HG03103 (cell line): ENCODE data around the gene WFS1.

Experiments
- ATAC-seq: cut with Tn5 transposase; IDR thresholded peaks from one replicate; pipeline ENCODE4 v1.9.1; 2021; ENCODE audit warnings: low read depth; ENCODE audit not compliant: unreplicated experiment

WFS1 gene

DNA sequence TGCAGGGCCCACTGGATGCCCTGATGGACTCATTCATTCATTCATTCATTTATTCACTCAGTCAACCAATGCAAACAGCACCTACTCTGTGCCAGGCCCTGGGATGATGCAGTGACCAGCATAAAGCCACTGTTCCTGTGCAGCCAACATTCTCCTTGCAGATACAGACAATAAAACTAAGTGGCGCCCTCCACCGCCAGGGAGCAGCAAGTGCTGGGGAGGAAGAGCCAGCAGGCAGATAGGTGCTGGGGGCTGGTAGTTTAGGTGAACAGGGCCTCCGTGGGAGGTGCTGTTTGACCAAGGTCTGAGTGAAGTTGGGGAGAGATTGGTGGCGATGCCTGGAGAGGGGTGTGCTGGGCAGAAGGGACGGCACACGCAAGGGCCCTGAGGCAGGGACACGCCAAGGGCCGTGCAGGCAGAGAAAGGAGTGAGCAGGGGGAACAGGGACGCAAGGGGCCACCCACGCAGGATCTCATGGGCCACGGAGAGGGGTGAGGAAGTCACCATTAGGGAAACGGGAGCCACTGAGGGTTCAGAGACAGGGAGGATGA, 65.5 kb downstream of the WFS1 start:
- ATAC-seq, result no peak

DNA sequence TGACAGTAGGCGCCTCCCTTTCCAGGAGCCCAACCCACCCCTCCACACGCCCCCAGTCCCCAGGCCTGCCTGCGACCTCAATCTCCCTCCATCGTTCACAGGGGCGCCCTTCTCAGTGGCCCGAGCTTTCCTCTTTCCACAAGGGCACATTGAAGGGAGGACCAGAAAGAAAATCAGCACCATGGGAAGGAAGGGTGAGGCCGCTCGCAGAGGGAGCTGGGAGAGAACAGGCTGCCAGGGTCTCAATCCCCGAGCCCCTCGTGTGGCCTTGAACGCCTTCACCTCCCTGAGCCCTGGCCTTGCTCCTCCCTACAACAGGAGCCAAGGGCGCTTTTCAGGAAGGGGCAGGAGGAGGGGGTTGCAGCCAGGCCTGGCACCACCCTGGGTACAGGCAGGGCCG, 66.5 kb downstream of the WFS1 start:
- no peak for ATAC-seq

DNA sequence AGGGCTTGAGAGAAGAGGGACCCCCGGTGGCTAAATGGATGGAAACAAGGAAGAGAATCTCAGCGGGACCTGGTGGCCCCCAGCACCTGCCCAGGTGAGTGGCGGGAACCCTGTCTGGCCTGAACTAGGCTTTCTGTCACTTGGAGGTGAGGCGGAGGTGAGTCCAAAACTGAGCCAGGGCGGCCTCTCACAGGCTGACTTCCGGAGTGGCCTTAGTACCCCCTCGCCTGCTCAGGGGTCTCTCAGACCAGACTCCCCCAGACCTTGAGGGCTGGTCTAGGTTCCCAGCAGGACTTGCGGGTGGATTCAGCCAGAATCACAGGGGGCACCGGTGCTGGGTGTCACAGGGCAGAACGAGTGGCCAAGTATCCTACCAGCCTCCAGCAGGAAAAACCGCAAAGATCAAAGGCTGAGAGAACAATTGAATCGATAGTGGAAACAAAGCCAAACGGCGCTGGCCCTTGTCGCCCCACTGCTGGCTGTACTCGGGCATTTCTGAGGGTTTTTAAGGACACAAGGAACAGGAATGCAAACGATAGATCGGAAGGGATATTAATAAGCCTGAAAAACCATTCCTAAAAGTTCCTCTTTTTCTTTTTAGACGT, 67.8 kb downstream of the WFS1 start:
- no peak for ATAC-seq

DNA sequence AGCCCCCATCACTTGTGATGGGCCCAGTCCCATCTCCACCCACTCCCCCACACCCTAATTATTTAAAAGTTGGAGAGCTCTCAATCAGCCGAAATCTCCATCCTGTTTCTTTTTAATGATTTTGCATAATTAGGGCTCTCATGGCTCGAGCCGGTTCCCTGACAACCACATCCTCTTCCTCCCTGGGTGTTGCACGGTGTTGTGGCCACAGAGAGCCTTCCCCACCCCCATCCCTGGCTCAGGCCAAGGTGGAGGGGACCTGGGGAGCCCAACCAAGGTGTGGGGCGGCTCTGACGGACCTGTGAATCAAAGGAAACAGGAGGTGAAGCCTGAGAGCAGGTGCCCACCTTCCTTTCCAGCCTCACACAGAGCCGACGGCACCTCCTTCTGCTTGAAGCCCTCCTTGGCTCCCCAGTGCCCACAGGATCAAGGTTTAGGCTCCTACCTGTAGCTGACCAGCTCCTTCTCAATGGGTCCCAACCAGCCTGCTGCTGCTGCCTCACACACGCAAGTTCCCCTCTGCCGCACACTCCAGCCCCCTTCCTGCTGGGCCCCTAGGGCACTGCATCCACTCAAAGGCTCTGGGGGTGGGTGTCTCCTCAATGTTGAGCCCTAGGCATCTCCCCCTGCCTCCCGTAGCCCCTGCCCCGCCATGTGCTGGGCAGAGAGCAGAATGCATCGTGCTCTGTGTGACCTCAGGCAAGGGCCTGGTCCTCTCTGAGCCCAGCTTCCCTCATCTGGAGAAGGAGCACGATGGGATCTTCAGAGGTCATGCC, 68.7 kb downstream of the WFS1 start:
- ATAC-seq, result no peak

DNA sequence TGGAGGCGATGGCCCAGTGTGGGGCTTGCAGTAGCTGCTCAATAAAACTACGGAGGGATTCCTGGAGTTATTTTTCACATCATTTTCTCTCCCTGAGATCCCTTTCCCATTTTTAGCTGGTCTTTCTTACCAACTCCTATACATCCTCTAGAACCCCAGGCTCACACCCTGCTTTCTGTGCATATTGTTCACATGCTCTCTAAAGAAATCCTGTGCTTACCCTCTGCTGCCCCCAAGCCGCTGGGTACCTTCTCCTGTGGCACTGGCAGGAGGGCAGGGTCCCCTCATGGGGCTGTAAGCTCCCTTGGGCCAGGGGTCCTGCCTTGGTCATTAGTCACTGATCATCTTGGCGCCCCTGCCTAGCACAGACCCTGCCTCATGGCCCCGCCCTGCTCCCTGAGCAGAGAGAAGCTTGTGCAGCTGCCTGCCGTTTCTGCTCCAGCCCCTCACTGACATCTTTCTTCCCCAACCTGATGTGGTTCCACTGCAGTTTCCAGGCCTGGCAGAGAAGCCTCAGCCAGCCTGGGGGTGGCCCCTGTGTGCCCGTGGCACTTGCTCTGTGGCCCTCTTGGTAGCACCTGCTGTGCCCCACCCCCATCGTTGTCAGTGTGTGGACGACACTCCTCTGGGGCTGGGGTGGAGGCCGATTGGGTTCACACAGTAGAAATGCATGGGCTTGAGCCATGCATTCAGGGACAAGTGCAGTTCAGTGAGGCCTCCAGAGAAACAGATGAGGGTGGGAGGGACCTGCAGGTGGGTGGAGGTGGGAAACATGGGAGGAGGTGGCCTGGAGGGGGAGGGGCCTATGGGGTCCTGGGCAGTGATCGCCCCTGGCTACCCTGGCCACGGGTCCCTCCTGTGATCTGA, 69.5 kb downstream of the WFS1 start:
- no peak for ATAC-seq

DNA sequence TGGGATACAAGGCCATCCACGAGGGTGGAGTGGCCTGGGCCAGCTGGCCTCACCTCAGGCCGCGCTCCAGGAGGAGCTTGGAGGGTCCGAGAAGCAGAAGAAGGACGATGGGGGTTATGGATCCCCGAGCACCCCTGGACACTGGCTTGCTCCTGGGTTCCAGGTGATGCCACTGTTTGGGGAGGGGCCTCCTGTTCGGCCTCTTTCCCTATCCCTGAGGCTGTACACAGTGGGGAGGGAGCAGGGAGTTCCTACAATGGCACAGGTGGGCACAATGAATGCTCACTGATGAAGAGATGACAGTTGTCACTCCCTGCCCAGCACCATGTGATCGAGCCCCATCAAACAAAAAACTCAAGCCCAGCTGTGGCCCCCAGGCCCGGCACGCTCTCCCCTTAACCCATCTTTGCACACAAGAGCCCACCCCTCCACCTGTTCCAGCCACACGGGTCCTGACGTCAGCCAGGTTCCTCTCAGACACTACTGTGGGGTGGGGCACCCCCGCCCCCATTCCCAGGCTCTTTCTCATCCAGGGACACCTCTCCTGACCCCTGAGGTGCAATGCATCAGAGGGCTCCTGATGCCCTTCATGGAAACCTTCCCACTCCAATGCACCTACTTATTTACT, 70.3 kb downstream of the WFS1 start:
- no peak for ATAC-seq

DNA sequence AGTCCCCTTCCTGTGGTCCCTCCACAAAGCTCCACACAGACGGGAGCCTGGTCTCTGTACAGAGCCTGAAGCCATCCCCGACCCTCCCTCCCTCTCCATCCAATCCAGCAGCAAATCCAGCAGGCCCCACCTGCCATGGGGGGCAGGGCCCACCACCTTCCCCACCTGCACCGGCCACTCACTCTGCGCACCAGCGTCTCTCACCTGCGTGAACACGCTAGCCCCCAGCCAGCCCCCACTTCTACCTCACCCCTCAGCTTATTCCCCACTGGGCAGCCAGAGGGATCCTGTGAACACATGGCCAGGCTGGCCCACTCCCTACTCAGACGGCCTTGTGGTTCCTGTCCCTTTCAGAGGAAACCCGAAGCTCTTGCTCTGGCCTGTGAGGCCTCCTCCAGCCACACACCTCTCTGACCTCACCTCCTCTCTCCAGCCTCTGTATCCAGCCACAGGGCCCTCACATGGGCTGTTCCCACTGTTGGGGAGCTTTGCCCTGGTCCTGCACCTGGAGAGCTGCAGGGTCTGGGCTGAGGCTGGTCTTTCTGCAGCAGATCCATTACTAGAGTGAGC, 70.9 kb downstream of the WFS1 start:
- ATAC-seq, result no peak

DNA sequence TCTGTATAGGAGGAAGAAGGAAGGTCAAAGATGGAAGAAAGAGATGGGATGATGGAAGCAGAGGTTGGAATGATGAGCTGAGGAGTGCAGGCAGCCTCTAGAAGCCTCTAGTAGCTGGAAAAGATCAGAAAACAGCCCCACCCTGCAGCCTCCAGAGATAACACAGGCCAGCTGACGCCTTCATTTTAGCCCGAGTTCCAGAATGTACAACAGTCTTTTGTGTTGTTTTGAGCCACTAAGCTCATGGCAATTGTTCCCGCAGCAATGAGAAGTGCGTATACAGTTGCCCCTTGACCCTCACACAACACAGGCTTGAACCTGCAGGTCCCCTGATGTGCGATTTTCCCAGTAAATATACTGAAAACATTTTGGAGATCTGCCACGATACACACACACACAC, 72.0 kb downstream of the WFS1 start:
- ATAC-seq, result no peak

DNA sequence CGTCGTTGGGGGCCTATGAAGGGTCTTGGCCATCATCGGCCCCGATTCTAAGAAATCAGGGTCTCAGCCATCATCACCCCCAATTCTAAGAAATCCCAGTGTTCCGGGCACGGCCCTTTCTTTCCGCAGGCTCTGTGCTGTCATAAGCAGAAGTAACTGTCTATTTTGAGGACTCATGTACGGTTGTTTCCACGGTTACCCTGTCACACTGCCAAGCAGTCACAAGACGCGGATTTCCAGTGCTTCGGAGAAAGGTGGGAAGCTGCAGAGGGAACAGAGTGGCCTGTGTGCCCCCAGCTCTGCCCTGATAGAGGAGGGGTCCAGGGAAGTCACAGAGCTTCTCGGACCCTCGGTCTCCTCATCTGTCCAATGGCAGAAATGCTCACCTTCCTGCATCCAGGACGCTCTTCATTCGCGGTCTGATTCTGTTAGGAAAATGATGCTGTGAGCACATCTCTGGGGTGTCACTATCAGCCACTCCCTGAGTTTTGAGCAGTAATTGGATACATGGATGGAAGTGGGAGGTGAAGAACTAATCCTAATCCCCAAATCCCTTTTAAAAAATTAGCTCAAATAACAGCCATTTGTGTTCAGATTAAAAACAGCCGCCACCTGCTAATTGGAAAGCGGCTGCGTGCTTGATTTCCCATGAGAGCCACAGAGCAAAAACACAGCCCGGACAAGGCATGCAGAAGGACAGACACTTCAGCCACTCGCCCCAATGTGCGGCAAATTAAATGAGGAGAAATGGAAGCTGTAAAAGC, 73.1 kb downstream of the WFS1 start:
- ATAC-seq, result no peak

DNA sequence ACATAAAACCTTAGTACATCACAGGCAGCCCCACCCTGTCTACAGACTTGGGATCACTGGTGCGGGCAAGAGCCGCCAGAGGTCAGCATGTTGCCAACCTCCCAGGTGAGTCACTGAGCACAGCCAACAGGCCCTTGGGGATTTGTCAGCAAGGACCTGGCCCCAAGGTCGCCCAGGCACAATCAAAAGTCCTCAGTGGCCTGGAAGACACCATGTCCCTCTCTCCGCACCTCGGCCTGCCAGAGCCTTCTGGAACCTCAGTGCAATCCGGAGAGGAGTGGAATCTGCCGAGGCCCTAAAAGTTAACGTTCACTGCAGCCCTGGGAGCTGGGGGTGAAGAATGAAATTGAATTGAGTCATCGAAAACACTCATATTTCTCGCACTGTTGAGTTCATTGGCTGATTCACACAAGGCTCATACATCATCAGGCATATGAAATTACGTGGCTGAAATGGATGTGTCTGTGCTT, 74.3 kb downstream of the WFS1 start:
- ATAC-seq, result no peak

DNA sequence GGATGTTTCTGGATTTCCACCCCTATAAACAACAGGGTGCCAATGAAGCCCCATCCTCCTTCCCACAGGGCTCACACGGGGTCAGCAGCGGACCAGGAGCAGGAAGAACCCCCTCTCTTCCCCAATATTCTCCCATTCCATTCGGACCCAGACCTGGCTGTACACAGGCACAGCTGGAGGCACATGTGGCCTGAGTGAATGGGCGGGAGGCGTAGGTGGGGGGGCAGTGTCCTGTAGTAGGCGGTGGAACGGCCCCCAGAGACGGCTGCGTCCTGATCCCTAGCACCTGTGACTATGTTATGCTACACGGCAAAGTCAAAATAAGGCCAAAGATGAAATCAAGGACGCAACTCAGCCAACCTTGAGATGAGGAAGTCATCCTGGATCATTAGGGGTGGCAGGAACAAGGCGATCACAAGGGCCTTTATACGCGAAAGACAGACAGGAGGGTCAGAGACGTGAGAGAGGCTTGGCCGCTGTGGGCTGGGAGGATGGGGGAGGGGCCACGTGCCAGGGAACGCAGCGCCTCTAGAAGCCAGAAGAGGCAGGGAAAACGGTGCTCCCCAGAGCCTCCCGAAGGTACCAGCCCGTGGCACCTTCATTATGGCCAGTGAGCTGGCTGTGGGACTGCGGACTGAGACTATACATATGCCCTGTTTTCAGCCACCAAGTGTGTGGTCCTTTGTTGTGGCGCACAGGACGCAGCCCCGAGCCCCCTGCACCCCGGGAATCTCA, 75.6 kb downstream of the WFS1 start:
- no peak for ATAC-seq

DNA sequence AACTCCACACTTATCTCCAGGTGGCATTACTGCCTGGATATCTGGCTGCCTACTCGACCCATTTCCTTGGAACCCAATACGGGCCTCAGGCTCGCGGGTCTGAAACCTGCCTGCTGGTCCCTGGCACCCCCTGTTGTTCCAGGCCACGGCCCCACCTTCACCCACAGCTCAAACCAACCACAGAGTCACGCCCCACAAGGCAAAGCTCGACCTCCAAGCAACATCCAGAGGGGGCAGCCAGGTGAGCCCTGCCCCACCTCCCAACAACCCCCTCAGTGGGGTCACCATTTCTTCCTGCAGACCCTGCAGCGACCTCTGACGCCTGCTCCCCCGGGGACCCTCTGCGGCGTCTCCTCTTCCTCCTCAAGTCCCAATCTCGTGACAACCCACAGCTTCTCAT, 76.2 kb downstream of the WFS1 start:
- ATAC-seq, result no peak

DNA sequence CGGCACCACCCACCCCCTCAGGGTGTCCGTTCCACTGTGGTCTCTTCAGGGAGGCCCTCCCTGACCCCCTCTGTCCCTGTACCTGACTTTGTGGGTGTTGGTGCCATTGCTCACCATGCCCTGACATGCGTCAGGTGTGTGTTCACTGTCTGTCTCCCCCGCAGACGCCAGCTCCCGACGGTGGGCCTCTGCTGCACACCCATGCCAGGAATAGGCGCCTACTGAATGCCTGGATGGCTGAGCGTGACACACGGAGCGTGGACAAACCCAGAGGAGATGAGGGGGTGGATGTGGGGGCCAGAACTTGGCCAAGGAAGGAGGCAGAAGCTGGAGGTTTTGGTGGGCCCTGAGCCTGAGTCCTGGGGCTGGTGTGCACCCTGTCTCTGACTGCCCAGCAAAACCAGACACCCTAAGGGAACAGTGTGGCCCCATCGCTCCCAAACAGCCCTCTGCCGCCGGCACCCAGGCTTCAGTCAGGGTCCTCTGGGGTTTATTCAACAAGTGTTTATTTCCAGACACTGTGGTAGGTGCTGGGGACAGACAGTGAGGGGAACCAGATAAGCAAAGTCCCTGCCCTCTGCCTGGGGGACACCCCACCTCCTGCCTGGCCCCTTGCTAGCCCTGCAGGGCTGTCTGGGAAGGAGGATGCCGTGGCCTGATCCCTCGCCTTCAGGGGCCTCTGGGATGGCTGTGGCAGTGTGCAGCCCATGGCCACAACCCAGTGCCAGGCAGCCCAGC, 76.9 kb downstream of the WFS1 start:
- ATAC-seq, result no peak

DNA sequence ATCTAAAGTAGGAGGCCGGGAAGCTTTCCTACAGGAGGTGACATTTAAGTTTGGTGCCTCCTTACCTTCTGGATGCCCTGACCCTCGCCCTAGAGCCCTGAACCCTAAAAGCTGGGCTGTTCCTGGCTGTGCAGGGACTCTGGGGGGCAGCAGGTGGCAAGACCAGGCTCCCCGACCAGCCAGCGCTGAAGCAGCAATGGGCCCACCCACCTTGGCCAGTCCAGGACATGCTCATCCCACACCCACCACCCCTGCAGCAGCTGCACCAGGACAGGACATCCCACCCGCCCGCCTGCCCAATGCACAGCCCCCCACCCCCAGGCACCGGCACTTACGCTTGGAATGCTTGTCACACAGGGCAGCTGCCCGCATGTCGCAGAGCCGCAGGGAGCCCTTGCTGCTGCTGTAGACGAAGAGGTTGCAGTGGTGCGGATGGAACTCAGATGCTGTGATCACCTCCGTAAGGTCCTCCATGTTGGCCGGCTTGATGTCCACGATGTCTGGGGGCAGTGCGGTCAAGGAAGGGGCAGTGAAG, 77.9 kb downstream of the WFS1 start:
- ATAC-seq, result no peak

DNA sequence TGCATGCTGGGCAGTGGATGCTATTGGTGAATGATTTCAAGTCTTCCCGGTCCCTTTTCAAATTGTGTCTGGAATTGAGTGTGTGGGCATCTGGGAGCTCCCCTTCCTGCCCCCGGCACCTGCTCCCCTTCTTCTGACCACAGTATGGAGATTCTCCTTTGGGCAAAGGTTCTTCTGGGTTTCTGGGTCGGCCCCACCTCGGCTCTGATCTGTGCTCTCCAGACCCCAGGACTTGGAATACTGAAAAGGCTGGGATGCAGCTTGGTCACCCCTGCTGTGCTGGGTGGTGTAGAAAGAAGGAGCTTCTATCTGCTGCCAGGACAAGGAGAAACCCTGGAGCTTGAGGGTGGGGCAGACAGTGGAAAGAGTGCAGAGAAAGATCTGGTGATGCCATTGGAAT, 78.8 kb downstream of the WFS1 start:
- ATAC-seq, result no peak

DNA sequence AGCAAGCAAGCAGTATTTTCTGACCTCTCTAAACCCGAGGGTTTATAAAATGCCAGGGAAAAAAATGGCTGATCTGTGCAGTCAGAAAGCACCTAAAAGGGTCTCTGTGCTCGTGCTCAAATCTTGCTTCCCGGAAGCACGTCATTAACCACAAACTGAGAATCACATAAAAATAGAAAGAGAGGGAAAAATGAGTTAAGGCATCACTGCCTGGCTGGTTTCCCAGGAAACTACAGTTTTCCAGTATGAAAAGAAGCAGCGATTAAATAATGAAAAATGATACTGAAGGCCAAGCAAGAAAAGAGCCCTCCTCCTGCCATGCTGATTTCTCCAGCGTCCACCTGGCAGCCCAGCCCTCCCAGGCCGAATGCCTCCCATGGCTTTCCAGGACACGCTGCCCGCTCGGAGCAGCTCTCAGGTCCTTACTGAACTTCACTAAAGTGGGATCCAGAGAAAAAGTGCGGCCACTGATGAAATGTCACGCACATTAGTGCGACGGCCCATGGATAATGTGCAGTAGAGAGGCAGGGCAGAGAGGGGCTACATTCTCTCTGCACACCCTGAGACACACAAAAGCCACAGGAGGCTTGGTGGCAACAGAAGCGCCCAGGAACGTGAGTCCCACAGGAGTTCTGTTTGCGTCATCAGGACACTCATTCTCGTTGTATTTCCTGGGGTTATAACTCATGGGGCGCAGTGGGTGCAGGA, 80.4 kb downstream of the WFS1 start:
- no peak for ATAC-seq

DNA sequence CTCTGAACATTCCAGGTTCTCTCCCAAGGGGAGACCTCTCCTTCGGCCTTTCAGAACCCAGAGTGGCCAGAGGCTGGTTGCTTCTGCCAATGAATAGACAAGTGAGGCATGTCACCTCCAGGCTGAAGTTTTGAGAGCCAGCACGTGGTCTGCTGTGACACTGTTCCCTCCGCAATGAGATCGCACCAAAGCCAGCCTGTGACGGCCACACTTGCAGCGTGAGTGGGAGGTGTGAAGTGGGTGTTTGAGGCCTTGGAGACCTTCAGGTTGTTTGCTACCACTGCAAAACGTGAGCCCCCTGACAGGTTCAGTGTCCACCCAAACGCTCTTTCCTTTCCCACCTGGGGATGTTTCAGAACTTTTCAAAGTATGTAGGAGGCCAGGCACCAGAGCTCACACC, 81.0 kb downstream of the WFS1 start:
- no peak for ATAC-seq
